H9 (cell line): Measurements from ENCODE around the gene MTRF1. TPM values are rescaled to one million over a fixed set of nuclear protein-coding genes. Genes with fewer than 3 reads are reported as not detected.

Experiments used
- DNase-seq: peaks from one replicate; pipeline ENCODE4 v3.0.0-alpha.2; 2017
- H2AFZ ChIP-seq: one replicate; pipeline ENCODE4 v1.6.1; 2013; ENCODE audit warnings: mild to moderate bottlenecking, low read length, control low read depth, moderate library complexity
- H2AK5ac ChIP-seq: 2 replicates; pipeline ENCODE4 v1.6.1; 2013; ENCODE audit warnings: low read length, control low read depth, mixed read lengths; ENCODE audit not compliant: insufficient read length
- H2BK120ac ChIP-seq: one replicate; pipeline ENCODE4 v1.6.1; 2013; ENCODE audit warnings: low read depth, mild to moderate bottlenecking, low read length, control low read depth, inconsistent platforms; ENCODE audit not compliant: poor library complexity, severe bottlenecking
- H2BK12ac ChIP-seq: 2 replicates; pipeline ENCODE4 v1.6.1; 2013; ENCODE audit warnings: low read length, control low read depth, mixed read lengths, low read depth; ENCODE audit not compliant: insufficient read length
- H2BK15ac ChIP-seq: 2 replicates; pipeline ENCODE4 v1.6.1; 2013; ENCODE audit warnings: low read depth, low read length, control low read depth
- H2BK20ac ChIP-seq: one replicate; pipeline ENCODE4 v1.6.1; 2013; ENCODE audit warnings: low read depth, mild to moderate bottlenecking, low read length, control low read depth, inconsistent platforms; ENCODE audit not compliant: poor library complexity, severe bottlenecking
- H2BK5ac ChIP-seq: 2 replicates; pipeline ENCODE4 v1.6.1; 2013; ENCODE audit warnings: low read length, control low read depth, mixed read lengths; ENCODE audit not compliant: insufficient read length
- H3K14ac ChIP-seq: 2 replicates; pipeline ENCODE4 v1.6.1; 2013; ENCODE audit warnings: low read length, control low read depth; ENCODE audit not compliant: insufficient read depth
- H3K18ac ChIP-seq: 2 replicates; pipeline ENCODE4 v1.6.1; 2013; ENCODE audit warnings: low read depth, mild to moderate bottlenecking, mixed read lengths, low read length, control low read depth; ENCODE audit not compliant: insufficient read length
- H3K23ac ChIP-seq: 2 replicates; pipeline ENCODE4 v1.6.1; 2013; ENCODE audit warnings: low read length, control low read depth, mixed read lengths, low read depth; ENCODE audit not compliant: insufficient read length
- H3K23me2 ChIP-seq: 2 replicates; pipeline ENCODE4 v1.6.1; 2013; ENCODE audit warnings: low read depth, mild to moderate bottlenecking, mixed read lengths, low read length, control low read depth; ENCODE audit not compliant: insufficient read length, poor library complexity, severe bottlenecking
- H3K27ac ChIP-seq: 2 replicates; pipeline ENCODE4 v1.5.1; 2013; ENCODE audit warnings: low read length, control low read depth, mixed read lengths, low read depth; ENCODE audit not compliant: insufficient read length
- H3K27me3 ChIP-seq: 2 replicates; pipeline ENCODE4 v1.6.1; 2013; ENCODE audit warnings: low read length, control low read depth, inconsistent platforms; ENCODE audit not compliant: insufficient read depth
- H3K4ac ChIP-seq: 2 replicates; pipeline ENCODE4 v1.6.1; 2013; ENCODE audit warnings: low read depth, mild to moderate bottlenecking, control low read depth, inconsistent platforms, low read length, moderate library complexity
- H3K4me1 ChIP-seq: 2 replicates; pipeline ENCODE4 v1.6.1; 2013; ENCODE audit warnings: low read length, control low read depth, inconsistent platforms; ENCODE audit not compliant: insufficient read depth
- H3K4me2 ChIP-seq: 2 replicates; pipeline ENCODE4 v1.6.1; 2013; ENCODE audit warnings: low read length, control low read depth, mixed read lengths; ENCODE audit not compliant: insufficient read length, insufficient read depth
- H3K56ac ChIP-seq: 2 replicates; pipeline ENCODE4 v1.6.1; 2013; ENCODE audit warnings: low read depth, mild to moderate bottlenecking, mixed read lengths, low read length, control low read depth; ENCODE audit not compliant: insufficient read length
- H3K79me1 ChIP-seq: 2 replicates; pipeline ENCODE4 v1.6.1; 2013; ENCODE audit warnings: low read depth, mild to moderate bottlenecking, moderate library complexity, low read length, control low read depth, inconsistent platforms; ENCODE audit not compliant: insufficient read depth, poor library complexity, severe bottlenecking
- H3K79me2 ChIP-seq: 2 replicates; pipeline ENCODE4 v1.6.1; 2013; ENCODE audit warnings: low read length, control low read depth, inconsistent platforms; ENCODE audit not compliant: insufficient read depth
- H3K9ac ChIP-seq: 2 replicates; pipeline ENCODE4 v1.6.1; 2013; ENCODE audit warnings: low read length, control low read depth, mixed read lengths; ENCODE audit not compliant: insufficient read length; ENCODE audit errors: extremely low read depth
- H3K9me3 ChIP-seq: one replicate; pipeline ENCODE4 v1.6.1; 2013; ENCODE audit warnings: low read depth, low read length, inconsistent platforms; ENCODE audit not compliant: control insufficient read depth
- H3T11ph ChIP-seq: one replicate; pipeline ENCODE4 v1.6.1; 2013; ENCODE audit warnings: mild to moderate bottlenecking, low read length, control low read depth, inconsistent platforms
- H4K20me1 ChIP-seq: one replicate; pipeline ENCODE4 v1.6.1; 2013; ENCODE audit not compliant: control insufficient read depth, insufficient read length, insufficient read depth
- H4K5ac ChIP-seq: 2 replicates; pipeline ENCODE4 v1.6.1; 2013; ENCODE audit warnings: low read depth, mild to moderate bottlenecking, mixed read lengths, low read length, control low read depth; ENCODE audit not compliant: insufficient read length
- H4K8ac ChIP-seq: replicated peaks from 2 replicates; pipeline ENCODE4 v1.6.1; 2013; ENCODE audit warnings: low read length, control low read depth, mixed read lengths, low read depth; ENCODE audit not compliant: insufficient read length
- H4K91ac ChIP-seq: 2 replicates; pipeline ENCODE4 v1.6.1; 2013; ENCODE audit warnings: low read depth, mild to moderate bottlenecking, moderate library complexity, mixed read lengths, low read length, control low read depth; ENCODE audit not compliant: insufficient read length
- H3K27ac Mint-ChIP-seq, 3 experiments: 2 replicates in 2 of 3; 3 replicates in 1 of 3; pipeline ENCODE4 v1.8.0; 2020 to 2021; ENCODE audit warnings: mixed read lengths in 3 of 3, mild to moderate bottlenecking in 1 of 3, moderate library complexity in 1 of 3
- H3K27me3 Mint-ChIP-seq: 2 replicates; pipeline ENCODE4 v1.8.0; 2021; ENCODE audit warnings: low read depth, mild to moderate bottlenecking, moderate library complexity, mixed read lengths
- H3K36me3 Mint-ChIP-seq, 3 experiments: 2 replicates in 2 of 3; 3 replicates in 1 of 3; pipeline ENCODE4 v1.8.0; 2020 to 2021; ENCODE audit warnings: low read depth in 3 of 3, mixed read lengths in 3 of 3; ENCODE audit not compliant: insufficient read depth in 1 of 3
- H3K4me1 Mint-ChIP-seq, 2 experiments: 2 replicates each; pipeline ENCODE4 v1.8.0; 2020; ENCODE audit warnings: mixed read lengths in 2 of 2
- H3K4me3 Mint-ChIP-seq, 2 experiments: 2 replicates in 1 of 2; 3 replicates in 1 of 2; pipeline ENCODE4 v1.8.0; 2020 to 2021; ENCODE audit warnings: mild to moderate bottlenecking in 2 of 2, mixed read lengths in 2 of 2, moderate library complexity in 1 of 2
- H3K9me3 Mint-ChIP-seq, 2 experiments: 2 replicates in 1 of 2; 3 replicates in 1 of 2; pipeline ENCODE4 v1.8.0; 2020; ENCODE audit warnings: mild to moderate bottlenecking in 2 of 2, mixed read lengths in 2 of 2, moderate library complexity in 1 of 2
- CTCF ChIP-seq: fragments of 200-600 bp; sonication (generic); conservative IDR thresholded peaks from 3 replicates; pipeline ENCODE4 v1.8.0; 2021; ENCODE audit warnings: antibody characterized with exemption, mild to moderate bottlenecking
- WGBS: extraction: QIAGEN DNeasy Blood & Tissue Kit; methylation state at CpG from one replicate; pipeline ENCODE4 v1.1.7; 2013; ENCODE audit warnings: missing lambda C conversion rate, low lambda C conversion rate, mixed read lengths; ENCODE audit not compliant: insufficient read length; ENCODE audit errors: extremely low coverage; 5-methylcytosine and 5-hydroxymethylcytosine counted together
- total RNA-seq: library from RNA; stranded (reverse); gene quantifications from 2 replicates; pipeline ENCODE4 v1.2.1, GENCODE V29; 2021

MTRF1 gene
- total RNA-seq, 1 experiment from 2014 or later = 16.2 TPM

GRCh38 chr13:41286370-41286769 lies 23.0 kb upstream of the MTRF1 start:
- Histone ChIP-seq H3K9me3 (no peaks in the 10 kb centered on the region), H3K56ac (no peak overlapping the region), H4K91ac (no peak overlapping the region), H2BK12ac (no peak overlapping the region), H2BK15ac (no peak overlapping the region), H3T11ph (no peak overlapping the region), H3K23me2 (no peaks in the 10 kb centered on the region), H2BK5ac (no peak overlapping the region), H2BK20ac (no peak overlapping the region), H2AK5ac (no peak overlapping the region), H3K18ac (no peak overlapping the region), H3K14ac (no peak overlapping the region), H4K8ac (no peak overlapping the region), H3K9ac (no peak overlapping the region), H3K23ac (no peak overlapping the region), H3K4ac (no peak overlapping the region), H4K20me1 (no peaks in the 10 kb centered on the region), H3K27me3 (no peaks in the 10 kb centered on the region), H2AFZ (no peak overlapping the region), H3K4me1 (no peaks in the 10 kb centered on the region; the same call in 1 of the 2 replicates), H4K5ac (no peak overlapping the region), H3K27ac (no peak overlapping the region), H3K4me2 (no peak overlapping the region), H3K79me2 (no peaks in the 10 kb centered on the region), H3K79me1 (no peaks in the 10 kb centered on the region), H2BK120ac (no peak overlapping the region)
- TF ChIP-seq CTCF = no peak
- no peak for DNase-seq
- WGBS = no CpG with 5 or more reads among the region's 5 CpGs
- no peaks in the 10 kb centered on the region; a peak in 1 of 5 replicates for H3K9me3 Mint-ChIP-seq
- H3K27me3 Mint-ChIP-seq = no peaks in the 10 kb centered on the region; the same call in 1 of the 2 replicates
- H3K4me1 Mint-ChIP-seq = peaks cover 23 to 25% of the 10 kb centered on the region in 2 experiments
- 0 out of 7 replicates have a peak overlapping the region, but pooled peaks of 1 of the 3 experiments have one; percentile 1 for H3K27ac Mint-ChIP-seq
- H3K4me3 Mint-ChIP-seq = no peak overlapping the region
- H3K36me3 Mint-ChIP-seq = peaks cover 0 to 5% (median 3%) of the 10 kb centered on the region in 3 experiments; a peak in 1 of 7 replicates
